HG02763 (cell line): ENCODE results near the gene CCDC171.
A peak's percentile ranks its signal among the peaks of the same experiment; 100 is the strongest.

Source experiments
- ATAC-seq: cut with Tn5 transposase; IDR thresholded peaks from one replicate; pipeline ENCODE4 v1.9.1; 2021; ENCODE audit warnings: mild to moderate bottlenecking, moderate library complexity; ENCODE audit not compliant: unreplicated experiment

CCDC171 gene

DNA sequence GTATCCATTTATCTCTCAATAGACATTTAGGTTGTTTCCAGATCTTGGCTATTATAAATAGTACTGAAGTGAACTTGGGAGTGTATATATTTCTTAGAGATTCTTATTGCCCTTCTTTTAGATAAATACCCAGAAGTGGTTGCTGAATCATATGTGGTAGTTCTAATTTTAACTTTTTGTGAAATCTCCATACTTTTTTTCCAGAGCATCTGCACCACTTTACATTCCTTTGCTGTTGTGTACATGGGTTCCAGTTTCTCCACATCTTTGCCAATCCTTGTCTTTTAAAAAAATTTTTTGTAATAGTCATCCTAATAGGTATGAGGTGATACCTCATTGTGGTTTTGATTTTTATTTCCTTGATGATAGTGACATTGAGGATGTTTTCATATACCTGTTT is 303.7 kb downstream of the CCDC171 start:
- no peak for ATAC-seq

DNA sequence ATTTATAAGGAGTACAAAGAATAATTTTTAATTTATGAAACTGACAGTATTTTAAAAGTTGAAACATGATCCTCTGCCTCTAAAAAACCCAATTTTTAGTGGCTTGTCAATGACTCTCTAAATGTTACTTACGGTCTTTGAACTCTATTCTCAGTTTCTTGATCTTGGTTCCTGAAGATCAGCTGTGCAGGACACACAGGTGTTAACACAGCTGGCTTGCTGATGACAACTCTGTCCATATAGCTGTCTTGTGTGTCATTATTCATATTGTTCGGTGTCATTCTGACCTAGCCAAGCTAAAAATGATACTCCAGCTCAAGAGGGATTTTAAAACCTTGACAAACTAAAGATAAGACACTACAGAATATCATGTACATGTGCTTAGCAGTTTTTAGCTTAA is 314.5 kb downstream of the CCDC171 start:
- ATAC-seq = peak; percentile 45

DNA sequence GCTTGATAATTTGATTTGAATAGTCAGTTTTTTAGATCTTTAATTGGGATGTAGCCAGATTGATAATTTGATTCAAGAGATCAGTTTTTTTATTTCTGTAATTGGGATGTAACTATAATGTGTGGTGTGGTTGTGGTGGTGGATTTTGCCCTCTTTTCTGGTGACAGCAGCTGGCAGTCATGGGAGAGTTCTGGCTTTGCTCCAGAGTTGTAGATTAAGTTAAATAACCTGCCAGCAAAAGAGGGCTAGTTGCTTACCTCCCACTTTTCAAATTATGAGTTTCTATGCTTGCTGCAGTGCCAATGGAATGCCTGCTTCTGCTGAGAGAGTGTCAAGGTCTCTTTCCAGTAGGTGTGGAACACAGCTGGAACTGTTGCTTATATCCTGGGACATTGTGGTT is 315.1 kb downstream of the CCDC171 start:
- no peak for ATAC-seq

DNA sequence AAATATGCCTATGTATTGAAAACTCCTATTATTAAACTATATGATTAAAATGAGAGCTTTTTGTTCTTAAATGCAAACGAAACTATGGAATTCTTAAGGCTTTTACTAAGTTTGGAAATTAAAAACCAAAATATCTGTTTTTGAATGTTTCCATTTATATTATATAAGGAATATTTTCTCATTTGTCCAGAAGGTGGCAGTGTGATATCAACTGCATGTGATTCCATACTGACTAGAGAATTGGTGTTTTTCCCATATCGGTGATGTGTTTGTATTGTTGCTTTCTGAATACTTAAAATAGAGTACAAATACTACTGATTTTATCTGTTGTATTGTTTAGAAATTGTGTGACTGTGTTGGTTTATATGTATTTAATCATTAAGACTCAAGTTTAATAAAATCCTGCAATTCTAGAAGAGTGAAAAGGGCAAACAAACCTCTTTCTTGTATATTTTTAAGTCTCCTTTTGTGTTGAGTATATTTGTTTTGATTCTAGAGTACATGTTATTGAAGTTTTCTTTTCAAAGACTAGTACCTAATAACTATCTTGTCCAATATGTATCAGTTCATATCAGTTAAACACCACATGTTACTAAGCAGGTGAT is 320.8 kb downstream of the CCDC171 start:
- ATAC-seq = peak; percentile 53

DNA sequence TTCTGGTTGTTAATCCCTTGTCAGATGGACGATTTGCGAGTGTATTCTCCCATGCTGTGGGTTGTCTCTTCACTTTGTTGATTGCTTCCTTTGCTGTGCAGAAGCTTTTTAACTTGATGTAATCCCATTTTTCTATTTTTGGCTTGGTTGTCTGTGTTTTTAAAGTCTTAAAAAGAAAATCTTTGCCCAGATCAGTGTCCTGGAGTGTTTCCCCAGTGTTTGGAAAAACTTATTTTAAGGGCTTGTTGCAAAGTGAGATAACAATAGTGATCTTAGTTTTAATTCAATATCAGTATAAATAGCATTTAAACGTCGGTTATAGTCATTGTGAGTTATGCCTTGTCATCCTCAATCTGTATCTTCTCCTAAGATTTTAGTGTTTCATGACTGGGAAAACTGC is 329.5 kb downstream of the CCDC171 start:
- ATAC-seq = no peak

DNA sequence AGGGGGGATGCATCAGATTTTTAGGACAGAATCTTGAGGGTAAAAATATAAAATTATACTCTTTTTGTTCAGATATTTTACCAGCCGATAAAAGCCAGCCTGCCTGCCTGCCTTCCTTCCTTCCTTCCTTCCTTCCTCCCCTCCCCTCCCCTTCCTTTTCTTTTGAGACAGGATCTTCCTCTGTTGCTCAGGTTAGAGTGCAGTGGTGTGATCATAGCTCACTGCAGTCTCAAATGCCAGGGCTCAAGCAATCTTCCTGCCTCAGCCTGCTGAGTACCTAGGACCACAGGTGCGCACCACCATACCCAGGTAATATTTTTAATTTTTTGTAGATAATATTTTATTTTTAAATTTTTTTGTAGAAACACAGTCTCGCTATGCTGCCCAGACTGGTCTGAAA is 330.0 kb downstream of the CCDC171 start:
- no peak for ATAC-seq

DNA sequence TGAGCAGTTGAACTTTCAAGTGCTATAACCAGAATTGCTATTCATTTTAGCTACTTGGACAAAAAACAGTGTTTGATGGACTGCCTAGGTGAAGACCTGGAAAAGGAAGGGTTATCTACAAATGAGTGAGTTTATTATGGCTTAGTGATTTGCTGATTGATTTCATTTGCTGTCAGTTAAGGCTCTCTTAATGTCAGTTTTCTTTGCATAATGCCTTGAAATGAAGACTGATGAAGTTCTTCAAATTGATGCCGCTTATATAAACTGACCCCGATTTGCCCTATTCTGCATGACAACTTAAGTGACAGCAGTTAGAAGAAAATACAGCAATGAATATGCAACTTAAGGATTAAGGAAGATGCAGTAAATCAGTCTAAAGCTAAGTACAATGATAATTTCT is 332.6 kb downstream of the CCDC171 start:
- ATAC-seq = no peak

DNA sequence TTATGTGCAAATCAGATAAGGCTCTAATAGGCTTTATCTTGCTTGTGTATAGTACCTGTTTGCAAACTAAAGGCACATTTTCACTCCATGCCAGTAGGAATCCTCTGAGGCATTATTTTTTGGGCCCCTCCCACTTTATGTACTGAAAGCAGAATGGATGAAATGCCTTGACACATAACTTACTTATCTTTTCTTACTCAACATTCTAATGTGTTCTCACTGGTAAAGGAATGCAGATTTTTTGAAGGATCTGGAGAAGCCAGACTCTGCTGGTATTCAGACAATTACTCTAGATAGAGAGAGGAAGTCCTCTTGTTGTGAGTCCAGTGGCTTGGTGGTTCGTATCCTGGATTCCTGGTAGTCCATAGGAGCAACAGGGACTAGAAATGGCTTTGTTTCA is 336.7 kb downstream of the CCDC171 start:
- ATAC-seq = no peak

DNA sequence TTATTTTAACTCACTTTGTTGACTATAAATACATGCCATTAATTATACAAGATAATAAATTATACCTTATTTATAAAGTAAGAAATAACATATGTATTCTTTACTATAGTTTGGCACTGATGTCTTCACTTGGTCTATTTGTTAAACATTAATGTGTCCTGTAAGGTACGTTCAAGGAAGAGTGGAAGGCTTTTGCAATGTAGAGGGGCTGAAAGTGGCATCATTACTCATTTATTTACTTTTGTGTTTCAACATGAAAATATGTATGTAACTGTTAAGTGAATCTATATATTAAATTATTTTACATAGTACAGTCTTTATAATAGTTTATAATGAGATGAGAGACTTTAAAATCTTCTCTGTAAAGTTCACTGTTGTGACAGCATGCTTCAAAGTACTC is 348.7 kb downstream of the CCDC171 start:
- no peak for ATAC-seq

DNA sequence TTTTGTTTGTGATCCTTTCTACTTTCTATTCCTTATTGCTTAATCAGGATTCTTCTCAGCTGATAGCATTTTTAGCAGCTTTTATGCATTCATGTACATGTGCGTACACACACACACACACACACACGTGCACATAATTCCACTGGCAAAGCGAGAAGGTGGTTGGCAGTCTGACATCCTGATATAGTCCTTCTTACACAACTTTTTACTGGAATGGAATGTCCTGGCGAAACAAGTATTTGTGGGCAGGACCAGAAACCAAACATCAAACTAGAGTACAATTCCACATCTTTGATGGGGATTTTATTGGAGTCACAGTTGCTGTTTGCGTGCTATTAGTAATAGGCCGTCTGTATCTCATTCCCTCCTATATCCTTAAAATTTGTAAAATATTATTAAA is 356.5 kb downstream of the CCDC171 start:
- no peak for ATAC-seq

DNA sequence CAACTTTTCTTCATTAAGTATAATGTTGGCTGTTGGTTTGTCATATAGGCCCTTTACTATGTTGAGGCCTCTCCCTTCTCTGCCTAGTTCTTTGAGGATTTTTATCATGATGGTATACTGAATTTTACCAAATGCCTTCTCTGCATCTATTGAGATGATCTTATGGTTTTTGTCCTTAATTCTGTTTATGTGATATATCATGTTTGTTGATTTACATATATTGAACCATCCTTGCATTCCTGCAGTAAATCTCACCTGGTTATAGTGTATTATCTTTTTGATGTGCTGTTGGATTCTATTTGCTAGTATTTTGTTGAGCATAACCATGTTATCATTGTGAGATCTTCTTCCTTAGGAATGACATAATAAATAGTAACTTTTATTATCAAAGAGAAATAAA is 362.9 kb downstream of the CCDC171 start:
- no peak for ATAC-seq

DNA sequence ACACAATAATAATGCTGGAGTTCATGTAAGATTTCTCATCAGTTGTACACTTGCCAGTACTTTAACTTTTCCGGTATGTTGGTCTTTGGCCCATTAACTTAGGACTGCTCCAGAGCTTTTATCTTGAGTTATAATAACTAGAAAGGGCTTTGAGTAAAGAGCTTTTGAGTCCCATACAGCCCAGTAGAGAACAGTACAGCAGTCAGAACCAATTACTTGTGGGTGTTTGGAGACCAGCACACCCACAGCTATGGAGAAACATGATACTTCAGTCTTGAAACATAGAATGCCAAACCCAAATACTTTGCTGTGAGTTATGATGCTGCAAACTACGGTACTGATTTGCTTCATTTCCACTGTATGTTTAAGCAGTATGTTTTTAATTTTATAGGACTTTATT is 374.3 kb downstream of the CCDC171 start:
- no peak for ATAC-seq

DNA sequence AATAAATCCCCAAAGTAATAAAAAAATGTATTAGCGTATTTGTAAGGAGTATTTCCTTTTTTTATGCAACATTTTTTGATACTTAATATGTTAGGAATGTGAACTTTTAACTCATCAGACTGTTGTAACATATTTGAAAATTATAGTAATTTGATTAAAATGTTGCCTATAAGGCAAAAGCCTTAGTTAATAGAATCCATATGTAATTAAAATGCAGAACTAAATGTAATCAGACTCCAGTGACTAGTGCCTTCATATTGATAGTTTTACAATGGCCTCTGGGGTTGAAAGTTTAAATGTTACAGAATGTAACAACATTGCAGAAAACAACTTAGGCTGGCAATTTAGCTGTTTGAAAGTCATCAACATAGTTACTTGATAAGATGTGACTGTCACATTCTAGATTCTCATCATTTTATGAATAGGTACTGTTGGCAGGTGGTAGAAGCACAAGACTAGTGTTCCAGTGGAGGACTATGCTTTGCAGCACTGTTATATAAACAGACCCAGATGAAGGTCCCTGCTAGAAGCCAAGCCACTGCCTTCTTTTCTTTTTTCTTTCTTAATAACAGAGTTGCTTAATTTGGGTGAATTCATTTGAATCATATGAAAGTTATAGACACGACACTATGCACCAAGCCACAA is 382.9 kb downstream of the CCDC171 start:
- ATAC-seq = no peak

DNA sequence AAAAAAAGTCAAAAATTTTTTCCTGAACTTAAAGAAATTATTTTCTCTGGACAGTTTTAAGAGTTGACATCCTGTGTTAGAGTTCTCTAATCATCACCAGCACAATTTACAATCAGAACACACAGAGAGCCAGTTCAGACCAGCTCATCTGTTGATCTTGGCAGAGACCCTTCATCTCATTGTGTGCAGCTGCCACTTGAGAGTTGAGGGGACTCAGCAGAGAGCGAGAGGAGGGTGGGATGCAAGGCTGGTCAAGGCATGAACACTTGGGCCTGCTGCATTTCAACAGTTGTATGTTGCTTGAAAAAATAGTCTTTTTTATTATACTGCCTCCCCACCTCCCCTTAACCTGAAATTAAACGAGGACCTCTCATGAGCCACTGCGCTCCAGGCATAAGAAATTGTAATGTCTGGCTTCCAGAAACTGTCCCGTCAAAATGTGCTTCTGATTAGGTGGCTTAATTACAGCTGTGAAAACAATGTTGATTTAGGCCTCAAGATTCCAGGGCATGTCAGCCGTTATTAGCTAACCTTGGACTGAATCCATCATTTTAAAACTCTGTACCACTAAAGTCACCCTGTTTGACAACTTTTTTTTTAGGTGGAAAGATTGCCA is 383.6 kb downstream of the CCDC171 start:
- no peak for ATAC-seq

DNA sequence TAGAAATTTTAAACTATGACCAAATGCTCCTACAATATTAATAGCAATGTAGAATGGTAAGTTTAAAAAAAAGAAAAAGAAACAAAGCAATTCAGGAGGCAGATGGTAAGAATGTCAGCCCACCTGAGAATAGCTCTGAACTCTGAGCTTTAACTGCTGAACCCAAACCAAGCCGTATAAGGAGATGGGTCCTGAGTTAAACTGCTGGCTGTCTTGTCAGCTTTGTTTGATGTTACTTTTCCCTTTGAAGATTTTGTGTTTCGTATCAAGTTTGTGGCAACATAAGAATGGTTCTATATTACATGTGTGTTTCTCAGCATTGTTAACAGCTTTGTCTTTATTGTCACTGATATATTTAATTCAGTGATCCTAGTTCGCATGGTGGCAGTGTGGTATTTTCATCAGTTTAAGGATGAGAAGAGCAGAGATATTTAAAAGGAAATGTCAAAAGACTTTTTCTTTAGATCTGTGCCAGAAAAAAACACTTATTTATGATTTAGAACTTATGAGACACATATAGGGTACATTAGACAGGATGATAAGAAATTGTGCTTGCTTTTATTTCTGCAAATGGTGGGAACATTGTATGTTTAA is 390.1 kb downstream of the CCDC171 start:
- ATAC-seq = no peak

DNA sequence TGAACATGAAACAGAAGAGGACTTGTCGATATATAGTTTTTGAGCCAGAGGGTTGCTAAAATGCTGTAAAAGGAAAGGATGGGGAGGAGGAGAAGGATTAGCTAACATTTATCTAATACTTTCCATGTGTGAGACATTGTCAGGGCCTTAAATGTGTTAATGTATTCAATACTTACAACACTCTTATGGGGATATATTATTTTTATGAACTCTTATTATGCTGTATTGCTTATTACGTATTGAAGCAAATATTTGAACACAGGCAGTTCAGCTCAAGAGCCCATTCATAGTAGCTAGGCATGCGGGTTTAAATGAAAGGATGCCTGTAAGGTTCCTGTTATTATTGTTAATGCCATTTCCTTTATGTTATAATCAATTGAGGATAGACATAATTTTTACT is 391.5 kb downstream of the CCDC171 start:
- ATAC-seq = no peak

DNA sequence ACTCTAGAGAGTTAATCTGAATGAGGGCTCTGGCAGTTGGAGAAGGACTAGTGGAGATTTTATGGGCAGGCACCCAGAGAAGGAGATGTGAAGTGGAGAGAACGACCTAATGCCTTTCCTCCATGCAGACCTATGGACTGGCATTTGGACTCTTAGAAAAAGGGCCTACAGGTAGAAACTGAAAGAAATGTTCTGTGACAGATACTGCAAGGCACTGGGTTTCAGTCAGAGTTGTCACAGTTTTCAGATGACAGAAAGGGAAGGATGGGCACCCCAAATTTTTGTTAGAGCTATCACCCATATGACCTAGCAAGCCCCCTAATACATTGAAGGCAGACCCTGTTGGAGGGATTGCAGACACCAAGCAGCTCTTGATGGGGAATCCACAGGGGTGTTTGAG is 406.8 kb downstream of the CCDC171 start:
- no peak for ATAC-seq

DNA sequence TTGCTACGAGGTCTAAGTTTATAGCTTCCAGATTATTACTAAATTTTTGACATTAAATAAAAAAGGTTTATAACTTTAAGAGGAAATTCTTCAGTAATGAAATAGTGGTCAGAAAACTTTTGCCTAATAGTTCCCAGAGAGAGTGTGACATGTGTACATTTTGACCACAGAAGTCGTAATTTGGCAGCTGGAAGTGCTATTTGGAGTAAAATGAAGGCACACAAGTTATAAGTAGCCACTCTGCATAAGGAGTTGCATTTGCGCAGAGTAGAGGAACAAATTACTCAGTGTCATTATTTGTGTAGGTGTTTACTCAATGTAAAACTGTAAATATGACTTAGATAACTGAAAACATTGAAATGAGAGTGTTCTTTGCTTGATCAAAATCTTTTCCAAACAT is 408.4 kb downstream of the CCDC171 start:
- ATAC-seq = no peak

DNA sequence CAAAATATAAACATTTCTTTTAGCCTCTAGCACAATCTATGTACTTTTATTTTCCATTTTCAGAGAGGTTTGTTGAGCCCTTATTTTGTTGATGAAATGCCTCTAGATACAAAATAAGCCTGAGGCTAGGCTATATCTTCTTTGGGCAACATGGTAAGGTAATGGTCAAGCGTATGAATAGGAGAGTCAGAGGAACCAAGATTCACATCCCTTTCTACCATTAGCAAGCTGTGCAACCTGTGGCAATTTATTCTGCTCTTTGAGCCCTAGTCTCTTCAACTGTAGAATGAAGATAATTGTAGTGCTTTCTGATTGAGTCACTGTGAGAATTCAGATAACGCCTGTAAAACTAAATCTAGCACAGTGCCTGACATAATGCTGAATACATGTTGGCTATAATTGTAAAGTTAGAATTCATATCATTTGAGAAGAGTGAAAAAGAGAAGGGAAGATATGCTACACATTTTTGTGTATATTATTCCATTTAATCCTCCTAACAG is 412.5 kb downstream of the CCDC171 start:
- no peak for ATAC-seq

DNA sequence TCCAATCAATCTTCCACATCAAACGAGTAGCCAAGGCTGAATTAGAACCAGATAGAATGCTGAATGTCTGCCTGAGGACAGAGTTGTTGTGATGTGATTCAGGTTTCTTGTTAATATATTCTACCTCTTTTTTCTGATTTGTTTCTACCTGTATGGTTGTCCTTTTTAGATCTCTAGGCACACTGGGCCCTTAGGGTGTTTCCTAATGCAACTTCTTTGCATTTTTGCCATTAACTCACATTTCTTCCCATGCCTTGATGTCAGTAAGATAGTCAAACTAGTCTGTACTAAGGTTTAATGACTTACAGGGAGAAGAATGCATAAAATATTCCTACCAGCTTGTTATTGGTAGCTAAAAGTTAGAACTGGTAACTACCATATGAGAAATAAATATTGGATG is 413.6 kb downstream of the CCDC171 start:
- no peak for ATAC-seq

DNA sequence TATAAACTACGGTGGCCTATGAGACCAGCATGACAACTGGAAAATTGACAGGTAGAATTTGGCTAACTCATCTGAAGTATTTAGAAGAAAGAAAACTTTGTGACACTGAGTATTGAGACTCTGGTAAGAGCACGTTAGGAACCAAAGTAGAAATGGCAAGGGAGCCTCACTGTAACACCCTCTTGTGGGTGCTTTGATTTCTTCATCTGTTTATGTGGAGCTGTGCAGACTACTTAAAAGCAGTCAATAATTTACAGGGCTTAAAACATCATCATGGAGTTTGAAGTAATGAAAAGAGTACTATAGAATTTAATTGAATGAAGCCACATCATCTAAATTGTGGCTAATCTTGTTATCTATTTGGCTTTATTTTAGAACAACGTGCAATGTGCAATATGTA is 414.2 kb downstream of the CCDC171 start:
- no peak for ATAC-seq

DNA sequence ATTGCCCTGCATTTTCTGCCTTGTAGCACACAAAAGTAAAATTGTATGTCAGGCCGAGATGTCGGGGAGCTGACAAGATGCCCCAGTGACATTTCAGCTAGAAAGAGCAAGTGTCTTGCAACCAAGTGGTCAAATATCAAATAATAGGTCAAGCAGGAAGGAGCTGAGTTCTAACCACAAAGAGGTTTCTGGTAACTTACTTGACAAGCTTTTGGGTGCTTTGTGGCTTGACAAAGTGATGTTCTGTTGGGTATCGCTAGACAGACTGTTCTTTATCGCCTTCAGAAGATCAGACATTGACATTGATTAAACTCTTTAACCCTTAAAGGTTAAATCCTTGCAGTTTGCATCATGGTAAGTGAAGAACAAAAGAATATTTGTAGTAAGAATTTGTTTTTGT is 419.9 kb downstream of the CCDC171 start:
- ATAC-seq = no peak
